SH-SY5Y (cell line): ENCODE data around the gene FAXC.

Experiments
- GATA2 ChIP-seq: IDR thresholded peaks from 2 replicates; pipeline ENCODE4 v1.6.1; 2011; ENCODE audit warnings: mild to moderate bottlenecking, low read depth, low read length
- GATA3 ChIP-seq: IDR thresholded peaks from 2 replicates; pipeline ENCODE4 v1.6.1; 2011; ENCODE audit warnings: low read depth, mild to moderate bottlenecking, low read length, moderate library complexity

FAXC gene

GRCh38 chr6:99353126-99353525 lies 3.7 kb upstream of the FAXC start:
- TF ChIP-seq GATA3 (no peak), GATA2 (no peak)

DNA sequence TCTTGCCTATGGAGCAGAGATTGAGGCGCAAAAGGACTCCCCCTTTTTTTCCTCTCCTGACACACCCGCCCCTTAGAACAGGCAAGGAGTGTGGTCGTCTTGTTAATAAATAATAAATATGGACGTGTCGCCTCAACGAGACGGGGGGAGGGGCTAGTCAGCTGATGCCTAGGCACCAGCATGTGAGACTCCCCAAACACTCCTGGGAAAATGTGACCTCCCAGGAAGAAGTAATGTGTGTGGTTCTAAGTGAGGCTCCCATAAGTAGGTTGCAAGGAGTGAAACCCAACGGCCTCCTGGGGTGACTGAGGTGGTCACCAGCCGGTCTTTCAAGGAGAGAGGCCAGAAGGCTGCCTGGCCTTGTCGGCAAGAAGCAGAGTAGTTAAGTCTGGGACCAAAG lies 1.1 kb upstream of the FAXC start:
- TF ChIP-seq GATA2, result no peak
- TF ChIP-seq GATA3, result no peak

GRCh38 chr6:99348288-99349170 lies 945 bp downstream of the FAXC start:
- TF ChIP-seq GATA2, result no peak
- TF ChIP-seq GATA3, result no peak

GRCh38 chr6:99347804-99348203 lies 1.7 kb downstream of the FAXC start:
- TF ChIP-seq GATA2 (no peak), GATA3 (no peak)

- TF ChIP-seq GATA2, result no peak
Observed at GRCh38 chr6:99346595-99346994, 2.9 kb downstream of the FAXC start.

- TF ChIP-seq GATA3, result no peak
- no peak for TF ChIP-seq GATA2
Observed at GRCh38 chr6:99345164-99345563, 4.3 kb downstream of the FAXC start.

- no peak for TF ChIP-seq GATA3
- TF ChIP-seq GATA2, result no peak
Observed at GRCh38 chr6:99344289-99344688, 5.2 kb downstream of the FAXC start.

GRCh38 chr6:99341862-99342455 lies 7.5 kb downstream of the FAXC start:
- no peak for TF ChIP-seq GATA2

DNA sequence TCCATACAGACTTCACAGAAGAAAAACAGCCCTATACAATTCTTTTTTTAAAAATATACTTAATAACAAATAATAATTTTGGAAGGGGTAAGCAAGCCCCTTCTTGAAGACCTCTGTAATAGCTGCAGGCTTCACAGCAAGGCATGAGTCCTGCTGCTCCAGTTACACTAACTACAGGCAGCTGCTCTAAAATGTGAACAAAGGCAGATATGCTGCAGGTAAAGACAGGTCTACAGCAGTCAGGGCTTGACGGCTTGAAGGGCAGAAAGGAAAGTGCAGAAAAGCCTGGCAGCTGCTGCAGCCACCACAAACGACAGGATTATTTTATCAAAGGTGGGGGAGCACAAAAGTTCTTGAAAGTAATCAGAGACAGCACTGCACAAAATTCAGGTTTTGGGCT lies 11.3 kb downstream of the FAXC start:
- TF ChIP-seq GATA3 (no peak), GATA2 (no peak)

- no peak for TF ChIP-seq GATA2
- no peak for TF ChIP-seq GATA3
Observed at GRCh38 chr6:99334526-99335127, 14.8 kb downstream of the FAXC start.

GRCh38 chr6:99333068-99333467 lies 16.4 kb downstream of the FAXC start:
- TF ChIP-seq GATA2 (no peak), GATA3 (no peak)

GRCh38 chr6:99331531-99331930 lies 17.9 kb downstream of the FAXC start:
- TF ChIP-seq GATA2 (no peak), GATA3 (no peak)

DNA sequence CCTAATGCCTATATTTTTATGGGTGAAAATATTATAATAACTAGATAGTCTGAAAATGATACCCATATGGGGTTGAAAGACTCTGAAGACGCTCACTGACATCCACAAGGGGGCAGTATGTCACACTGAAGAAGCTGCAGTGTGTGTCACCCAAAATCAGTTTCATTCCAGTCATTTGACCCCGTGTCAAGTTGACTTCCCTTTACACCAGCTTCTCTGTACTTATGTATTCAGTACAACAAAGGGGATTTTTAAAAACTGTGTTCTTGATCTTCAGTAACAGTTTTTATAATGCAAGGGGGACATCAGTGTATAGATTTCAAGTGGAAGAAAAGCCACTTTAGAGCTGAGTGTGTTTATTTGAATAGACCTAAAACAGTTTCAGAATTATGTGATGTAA lies 19.3 kb downstream of the FAXC start:
- TF ChIP-seq GATA2 (no peak), GATA3 (no peak)

- TF ChIP-seq GATA3 (no peak), GATA2 (no peak)
Observed at GRCh38 chr6:99324996-99325395, 24.5 kb downstream of the FAXC start.

DNA sequence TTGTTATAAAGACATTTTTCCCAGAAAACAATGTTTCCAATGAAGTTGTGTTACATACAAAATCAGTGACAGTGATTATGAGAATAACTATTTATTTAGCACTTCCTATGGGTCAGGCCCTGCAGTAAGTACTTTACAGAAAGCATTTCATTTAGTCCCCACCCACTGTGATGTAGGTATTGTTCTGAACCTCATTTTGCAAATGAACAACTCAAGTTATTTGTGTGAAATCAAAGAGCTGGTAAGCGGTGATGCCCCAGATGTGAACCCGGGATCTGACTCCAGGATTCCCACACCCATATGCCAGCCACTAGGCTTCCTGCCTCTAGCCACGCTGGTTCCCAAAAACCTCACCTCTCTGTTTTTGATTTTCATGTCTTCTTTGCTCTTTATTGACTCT lies 30.9 kb downstream of the FAXC start:
- TF ChIP-seq GATA2 (no peak), GATA3 (no peak)
